HEK293 (cell line): ENCODE results near the gene LRRC10B.

ENCODE experiments used
- CTCF ChIA-PET: fragments of 350-600 bp; formaldehyde crosslinking; extraction: SDS; loops from one replicate; lab custom pipeline; 2021; ENCODE audit warnings: antibody characterized with exemption; lab: Yijun Ruan, JAX
- POLR2A ChIA-PET: fragments of 300-600 bp; formaldehyde crosslinking; extraction: SDS; loops from one replicate; lab custom pipeline; 2020; ENCODE audit warnings: antibody characterized with exemption, inconsistent platforms; lab: Yijun Ruan, JAX
- H3K27ac ChIP-seq: fragments of 200-500 bp; sonication (Bioruptor generic); 2 replicates; pipeline ENCODE4 v1.5.1; 2014; ENCODE audit warnings: low read depth, low read length, control low read depth, inconsistent platforms; ENCODE audit errors: extremely low read depth
- H3K36me3 ChIP-seq, 2 experiments: fragments of 200-500 bp in 1 of 2; sonication (Bioruptor generic) in 1 of 2; 1 replicate in 1 of 2; 2 replicates in 1 of 2; pipeline ENCODE4 v1.5.1; 2014 to 2017; ENCODE audit warnings: inconsistent platforms in 2 of 2, low read length in 2 of 2; ENCODE audit not compliant: control insufficient read depth in 2 of 2, insufficient read depth in 1 of 2
- H3K4me1 ChIP-seq: fragments of 200-500 bp; sonication (Bioruptor generic); 2 replicates; pipeline ENCODE4 v1.5.1; 2014; ENCODE audit warnings: mild to moderate bottlenecking, low read length, inconsistent platforms; ENCODE audit not compliant: control insufficient read depth, insufficient read depth
- H3K4me3 ChIP-seq: 2 replicates; pipeline ENCODE4 v1.5.1; 2011; ENCODE audit warnings: low read depth, mild to moderate bottlenecking, control low read depth, low read length, moderate library complexity
- H3K9me3 ChIP-seq: fragments of 200-500 bp; sonication (Bioruptor generic); 2 replicates; pipeline ENCODE4 v1.5.1; 2014; ENCODE audit warnings: low read depth, low read length, inconsistent platforms; ENCODE audit not compliant: control insufficient read depth, insufficient read depth
- EGR2 ChIP-seq: fragments of 450-650 bp; formaldehyde crosslinking; IDR thresholded peaks from 2 replicates; pipeline ENCODE4 v1.5.1; 2016; ENCODE audit warnings: low read depth, missing biosample characterization, missing genetic modification characterization
- KLF1 ChIP-seq: fragments of 450-650 bp; formaldehyde crosslinking; IDR thresholded peaks from 2 replicates; pipeline ENCODE4 v1.5.1; 2016; ENCODE audit warnings: missing biosample characterization, missing genetic modification characterization
- KLF16 ChIP-seq: fragments of 450-650 bp; formaldehyde crosslinking; IDR thresholded peaks from 2 replicates; pipeline ENCODE4 v1.5.1; 2017; ENCODE audit warnings: missing biosample characterization, missing genetic modification characterization
- KLF17 ChIP-seq: fragments of 450-650 bp; formaldehyde crosslinking; IDR thresholded peaks from 2 replicates; pipeline ENCODE4 v1.5.1; 2016; ENCODE audit warnings: missing biosample characterization, missing genetic modification characterization
- KLF9 ChIP-seq: fragments of 450-650 bp; formaldehyde crosslinking; IDR thresholded peaks from 2 replicates; pipeline ENCODE4 v1.5.1; 2016; ENCODE audit warnings: missing biosample characterization, missing genetic modification characterization, low read depth
- SP2 ChIP-seq: fragments of 450-650 bp; formaldehyde crosslinking; IDR thresholded peaks from 2 replicates; pipeline ENCODE4 v1.5.1; 2016; ENCODE audit warnings: missing biosample characterization, missing genetic modification characterization
- ZBTB10 ChIP-seq: fragments of 450-650 bp; formaldehyde crosslinking; IDR thresholded peaks from 2 replicates; pipeline ENCODE4 v1.5.1; 2016; ENCODE audit warnings: missing biosample characterization, missing genetic modification characterization
- ZFHX2 ChIP-seq: fragments of 450-650 bp; formaldehyde crosslinking; conservative IDR thresholded peaks from 2 replicates; pipeline ENCODE4 v1.5.1; 2016; ENCODE audit warnings: missing biosample characterization, missing genetic modification characterization
- ZNF423 ChIP-seq: fragments of 450-650 bp; formaldehyde crosslinking; IDR thresholded peaks from 2 replicates; pipeline ENCODE4 v1.5.1; 2016; ENCODE audit warnings: missing biosample characterization, missing genetic modification characterization
- ZNF449 ChIP-seq: fragments of 450-650 bp; formaldehyde crosslinking; IDR thresholded peaks from 2 replicates; pipeline ENCODE4 v1.5.1; 2017; ENCODE audit warnings: missing biosample characterization, mild to moderate bottlenecking, missing genetic modification characterization, moderate library complexity
- ZNF473 ChIP-seq: fragments of 450-650 bp; formaldehyde crosslinking; IDR thresholded peaks from 2 replicates; pipeline ENCODE4 v1.5.1; 2017; ENCODE audit warnings: missing biosample characterization, missing genetic modification characterization
- ZNF600 ChIP-seq: fragments of 450-650 bp; formaldehyde crosslinking; IDR thresholded peaks from 2 replicates; pipeline ENCODE4 v1.5.1; 2016; ENCODE audit warnings: missing biosample characterization, missing genetic modification characterization
- ZNF621 ChIP-seq: fragments of 450-650 bp; formaldehyde crosslinking; IDR thresholded peaks from 2 replicates; pipeline ENCODE4 v1.5.1; 2017; ENCODE audit warnings: missing biosample characterization, missing genetic modification characterization
- ZNF670 ChIP-seq: fragments of 450-650 bp; formaldehyde crosslinking; IDR thresholded peaks from 2 replicates; pipeline ENCODE4 v1.5.1; 2016; ENCODE audit warnings: missing biosample characterization, missing genetic modification characterization, low read depth
- ZNF768 ChIP-seq: fragments of 450-650 bp; formaldehyde crosslinking; IDR thresholded peaks from 2 replicates; pipeline ENCODE4 v1.5.1; 2018; ENCODE audit warnings: missing biosample characterization, mild to moderate bottlenecking, missing genetic modification characterization
- ZNF843 ChIP-seq: fragments of 450-650 bp; formaldehyde crosslinking; IDR thresholded peaks from 2 replicates; pipeline ENCODE4 v1.5.1; 2016; ENCODE audit warnings: missing biosample characterization, missing genetic modification characterization
- ZSCAN4 ChIP-seq: fragments of 450-650 bp; formaldehyde crosslinking; IDR thresholded peaks from 2 replicates; pipeline ENCODE4 v1.5.1; 2017; ENCODE audit warnings: missing biosample characterization, missing genetic modification characterization

LRRC10B gene

GRCh38 chr11:61553373-61554171 lies 45.0 kb downstream of the LRRC10B start (continued):
- TF ChIP-seq ZBTB10 (tag by site-specific recombination) (no peak), ZNF621 (no peak), ZNF843 (tag by site-specific recombination) (no peak), SP2 (tag by site-specific recombination) (peak; percentile 15; the same call in 1 of the 2 replicates), ZNF449 (tag by site-specific recombination) (peak; percentile 86), KLF16 (tag by site-specific recombination) (no peak)

GRCh38 chr11:61554172-61554988 lies 45.8 kb downstream of the LRRC10B start:
- TF ChIP-seq KLF9, result 0 out of 2 replicates have a peak, but pooled peaks have one; percentile 46
- peak; percentile 97 for TF ChIP-seq EGR2
- TF ChIP-seq ZNF670 (tag by site-specific recombination), result no peak
- 0 out of 2 replicates have a peak, but pooled peaks have one; percentile 26 for TF ChIP-seq ZNF600 (tag by site-specific recombination)
- peak; percentile 94 for TF ChIP-seq KLF1 (tag by site-specific recombination)
- no peak for TF ChIP-seq ZNF423 (tag by site-specific recombination)
- peak; percentile 64; the same call in 1 of the 2 replicates for TF ChIP-seq KLF17 (tag by site-specific recombination)
- TF ChIP-seq ZSCAN4 (tag by site-specific recombination), result peak; percentile 68
- TF ChIP-seq ZNF473, result no peak
- no peak for TF ChIP-seq ZNF768 (tag by site-specific recombination)
- TF ChIP-seq ZFHX2 (tag by site-specific recombination), result peak; percentile 98
- TF ChIP-seq, all 188 proteins: peak for 7
- ChIA-PET CTCF (interaction anchor here (0.5 to 2.5 kb wide), 5 partner anchors 9 to 199 kb away, joined by 3 to 6 read pairs (median 3); no protein-coding TSS in a partner anchor), POLR2A (no interaction called here)
- no peaks in the 10 kb centered on the region for H3K4me1 ChIP-seq
- H3K4me3 ChIP-seq, result no peak overlapping the region
- no peaks in the 10 kb centered on the region for H3K9me3 ChIP-seq
- H3K36me3 ChIP-seq, result no peaks in the 10 kb centered on the region
- no peak overlapping the region for H3K27ac ChIP-seq
